Large intestine (tissue), 3 donors: ENCODE results near the gene R3HCC1L. TPM values are rescaled to one million over a fixed set of nuclear protein-coding genes. Genes with fewer than 3 reads are reported as not detected.

Source experiments
- DNase-seq, 2 donors: peaks; one replicate each; pipeline versions ENCODE4 v3.0.0 to v3.0.0-alpha.2; 2013
- H3K27ac ChIP-seq: one replicate; pipeline ENCODE4 v1.5.1; 2013; ENCODE audit warnings: low read length
- H3K27me3 ChIP-seq: 2 replicates; pipeline ENCODE4 v1.6.1; 2013; ENCODE audit warnings: low read length; ENCODE audit not compliant: control insufficient read depth, insufficient read depth
- H3K36me3 ChIP-seq: 2 replicates; pipeline ENCODE4 v1.6.1; 2013; ENCODE audit warnings: low read length; ENCODE audit not compliant: control insufficient read depth, insufficient read depth
- H3K4me1 ChIP-seq: one replicate; pipeline ENCODE4 v1.6.1; 2013; ENCODE audit warnings: low read length; ENCODE audit not compliant: control insufficient read depth, insufficient read depth
- H3K4me3 ChIP-seq: one replicate; pipeline ENCODE4 v1.5.1; 2013; ENCODE audit warnings: low read length
- H3K9me3 ChIP-seq: one replicate; pipeline ENCODE4 v1.6.1; 2013; ENCODE audit warnings: mild to moderate bottlenecking, low read depth, low read length, moderate library complexity; ENCODE audit not compliant: control insufficient read depth
- WGBS: methylation state at CpG from one replicate; pipeline ENCODE4 v1.1.5; 2013; ENCODE audit warnings: low lambda C conversion rate; ENCODE audit not compliant: insufficient coverage; 5-methylcytosine and 5-hydroxymethylcytosine counted together
- polyA plus RNA-seq: library from polyadenylated mRNA; unstranded; fragments of 120-200 nt; gene quantifications from one replicate; pipeline ENCODE4 v1.2.1, GENCODE V29; 2013

R3HCC1L gene
- polyA plus RNA-seq, 1 donor, result 18.2 TPM

- no peak overlapping the region for H3K4me3 ChIP-seq
- no CpG with 5 or more reads among the region's 5 CpGs for WGBS
- DNase-seq, result no peak
- no peaks in the 10 kb centered on the region for H3K27me3 ChIP-seq
- H3K4me1 ChIP-seq, result no peaks in the 10 kb centered on the region
- H3K36me3 ChIP-seq, result no peaks in the 10 kb centered on the region
- no peaks in the 10 kb centered on the region for H3K9me3 ChIP-seq
- H3K27ac ChIP-seq, result no peak overlapping the region
Measured at GRCh38 chr10:98201760-98202159, 67.3 kb downstream of the R3HCC1L start.

- no peaks in the 10 kb centered on the region for H3K36me3 ChIP-seq
- no peak overlapping the region for H3K27ac ChIP-seq
- H3K27me3 ChIP-seq, result no peaks in the 10 kb centered on the region
- 60% methylated on average over 1 of the region's 8 CpGs for WGBS
- H3K4me3 ChIP-seq, result no peak overlapping the region
- H3K9me3 ChIP-seq, result no peaks in the 10 kb centered on the region
- no peak for DNase-seq
- H3K4me1 ChIP-seq, result no peaks in the 10 kb centered on the region
Measured at GRCh38 chr10:98202378-98202777, 67.9 kb downstream of the R3HCC1L start.

- DNase-seq, result no peak
- no peaks in the 10 kb centered on the region for H3K27me3 ChIP-seq
- WGBS, result 86% methylated on average over 1 of the region's 2 CpGs
- H3K4me3 ChIP-seq, result no peak overlapping the region
- no peaks in the 10 kb centered on the region for H3K9me3 ChIP-seq
- H3K4me1 ChIP-seq, result no peaks in the 10 kb centered on the region
- peaks cover 17% of the 10 kb centered on the region for H3K36me3 ChIP-seq
- H3K27ac ChIP-seq, result no peak overlapping the region
Measured at GRCh38 chr10:98205351-98205750, 70.9 kb downstream of the R3HCC1L start.

GRCh38 chr10:98208925-98209324, 74.5 kb downstream of the R3HCC1L start:
- Histone ChIP-seq H3K9me3 (no peaks in the 10 kb centered on the region), H3K27me3 (no peaks in the 10 kb centered on the region), H3K4me1 (no peaks in the 10 kb centered on the region), H3K36me3 (peaks cover 26% of the 10 kb centered on the region), H3K27ac (no peak overlapping the region), H3K4me3 (no peak overlapping the region)
- WGBS, result no CpG with 5 or more reads among the region's 2 CpGs
- DNase-seq, result no peak

- WGBS, result no CpG with 5 or more reads among the region's 4 CpGs
- no peaks in the 10 kb centered on the region for H3K4me1 ChIP-seq
- DNase-seq, result peak in 1 of 2 donors; percentile 15
Measured at GRCh38 chr10:98209441-98209840, 75.0 kb downstream of the R3HCC1L start.

GRCh38 chr10:98212196-98212595, 77.7 kb downstream of the R3HCC1L start:
- Histone ChIP-seq H3K9me3 (no peaks in the 10 kb centered on the region), H3K36me3 (peaks cover 26% of the 10 kb centered on the region), H3K4me3 (no peak overlapping the region), H3K4me1 (no peaks in the 10 kb centered on the region), H3K27ac (no peak overlapping the region), H3K27me3 (no peaks in the 10 kb centered on the region)
- DNase-seq, result no peak
- 100% methylated on average over 1 of the region's 1 CpG for WGBS

More at GRCh38 chr10:98209441-98209840, 75.0 kb downstream of the R3HCC1L start:
- Histone ChIP-seq H3K36me3 (peaks cover 26% of the 10 kb centered on the region), H3K4me3 (no peak overlapping the region), H3K9me3 (no peaks in the 10 kb centered on the region), H3K27ac (no peak overlapping the region), H3K27me3 (no peaks in the 10 kb centered on the region)

GRCh38 chr10:98213740-98214139, 79.3 kb downstream of the R3HCC1L start:
- WGBS, result no CpG with 5 or more reads among the region's 1 CpG
- Histone ChIP-seq H3K27ac (no peak overlapping the region), H3K9me3 (no peaks in the 10 kb centered on the region), H3K27me3 (no peaks in the 10 kb centered on the region), H3K36me3 (peaks cover 17% of the 10 kb centered on the region), H3K4me3 (no peak overlapping the region), H3K4me1 (no peaks in the 10 kb centered on the region)
- no peak for DNase-seq

- H3K27me3 ChIP-seq, result no peaks in the 10 kb centered on the region
- H3K27ac ChIP-seq, result no peak overlapping the region
- peaks cover 10% of the 10 kb centered on the region for H3K36me3 ChIP-seq
- H3K4me1 ChIP-seq, result no peaks in the 10 kb centered on the region
- no peak for DNase-seq
- 100% methylated on average over 2 of the region's 2 CpGs for WGBS
- no peak overlapping the region for H3K4me3 ChIP-seq
- no peaks in the 10 kb centered on the region for H3K9me3 ChIP-seq
Measured at GRCh38 chr10:98215373-98215772, 80.9 kb downstream of the R3HCC1L start.

DNA sequence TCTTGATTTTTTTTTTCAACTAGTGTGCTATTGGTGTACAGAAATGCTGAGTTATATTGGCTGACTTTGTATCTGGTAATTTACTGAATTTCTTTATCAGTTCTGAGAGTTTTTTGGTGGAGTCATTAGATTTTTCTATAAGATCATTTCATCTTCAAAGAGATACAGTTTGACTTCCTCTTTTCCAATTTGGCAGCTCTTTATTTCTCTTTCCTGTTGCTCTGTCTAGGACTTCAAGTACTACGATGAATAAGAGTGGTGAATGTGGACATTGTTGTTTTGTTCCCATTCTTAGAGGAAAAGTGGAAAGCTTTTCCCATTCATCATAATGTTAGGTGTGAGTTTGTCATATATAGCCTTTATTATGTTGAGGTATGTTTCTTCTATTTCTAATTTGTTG, 83.3 kb downstream of the R3HCC1L start:
- no CpG with 5 or more reads among the region's 1 CpG for WGBS
- Histone ChIP-seq H3K4me1 (no peaks in the 10 kb centered on the region), H3K4me3 (no peak overlapping the region), H3K27ac (no peak overlapping the region), H3K27me3 (no peaks in the 10 kb centered on the region), H3K9me3 (no peaks in the 10 kb centered on the region), H3K36me3 (no peaks in the 10 kb centered on the region)
- DNase-seq, result no peak

DNA sequence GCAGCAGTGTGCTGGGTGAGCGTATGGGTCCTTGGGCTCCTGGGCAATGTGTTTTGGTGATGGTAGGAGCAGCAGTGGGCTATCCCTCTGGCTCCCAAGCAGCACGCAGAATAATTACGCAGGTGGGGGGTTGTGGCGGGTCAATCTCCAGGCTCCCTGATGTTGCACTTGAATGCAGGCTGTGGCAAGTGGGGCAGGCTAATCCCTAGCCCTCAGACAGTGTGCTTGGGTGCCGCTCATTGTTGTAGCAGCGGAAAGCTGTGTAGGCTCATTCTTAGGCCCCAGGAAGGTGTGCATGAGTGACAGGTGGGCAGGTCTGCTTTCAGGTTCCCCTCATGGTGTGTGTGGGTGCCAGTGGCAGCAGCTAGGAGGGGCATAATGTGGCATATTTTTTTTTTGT, 89.4 kb downstream of the R3HCC1L start:
- Histone ChIP-seq H3K36me3 (peaks cover 4% of the 10 kb centered on the region), H3K27me3 (no peaks in the 10 kb centered on the region), H3K4me3 (no peak overlapping the region), H3K4me1 (no peaks in the 10 kb centered on the region), H3K9me3 (no peaks in the 10 kb centered on the region), H3K27ac (no peak overlapping the region)
- WGBS, result no CpG with 5 or more reads among the region's 6 CpGs
- DNase-seq, result no peak

GRCh38 chr10:98224509-98224908, 90.1 kb downstream of the R3HCC1L start:
- no peaks in the 10 kb centered on the region for H3K27me3 ChIP-seq
- H3K4me3 ChIP-seq, result no peak overlapping the region
- no peak overlapping the region for H3K27ac ChIP-seq
- no peaks in the 10 kb centered on the region for H3K9me3 ChIP-seq
- H3K4me1 ChIP-seq, result no peaks in the 10 kb centered on the region
- H3K36me3 ChIP-seq, result peaks cover 4% of the 10 kb centered on the region
- no peak for DNase-seq
- WGBS, result no CpG with 5 or more reads among the region's 2 CpGs
